ENCODE data around the gene ABLIM2. TPM values are rescaled to one million over a fixed set of nuclear protein-coding genes. Genes with fewer than 3 reads are reported as not detected.

ABLIM2 gene
- total RNA-seq, 1 experiment from 2014 or later = 1.0 TPM

DNA sequence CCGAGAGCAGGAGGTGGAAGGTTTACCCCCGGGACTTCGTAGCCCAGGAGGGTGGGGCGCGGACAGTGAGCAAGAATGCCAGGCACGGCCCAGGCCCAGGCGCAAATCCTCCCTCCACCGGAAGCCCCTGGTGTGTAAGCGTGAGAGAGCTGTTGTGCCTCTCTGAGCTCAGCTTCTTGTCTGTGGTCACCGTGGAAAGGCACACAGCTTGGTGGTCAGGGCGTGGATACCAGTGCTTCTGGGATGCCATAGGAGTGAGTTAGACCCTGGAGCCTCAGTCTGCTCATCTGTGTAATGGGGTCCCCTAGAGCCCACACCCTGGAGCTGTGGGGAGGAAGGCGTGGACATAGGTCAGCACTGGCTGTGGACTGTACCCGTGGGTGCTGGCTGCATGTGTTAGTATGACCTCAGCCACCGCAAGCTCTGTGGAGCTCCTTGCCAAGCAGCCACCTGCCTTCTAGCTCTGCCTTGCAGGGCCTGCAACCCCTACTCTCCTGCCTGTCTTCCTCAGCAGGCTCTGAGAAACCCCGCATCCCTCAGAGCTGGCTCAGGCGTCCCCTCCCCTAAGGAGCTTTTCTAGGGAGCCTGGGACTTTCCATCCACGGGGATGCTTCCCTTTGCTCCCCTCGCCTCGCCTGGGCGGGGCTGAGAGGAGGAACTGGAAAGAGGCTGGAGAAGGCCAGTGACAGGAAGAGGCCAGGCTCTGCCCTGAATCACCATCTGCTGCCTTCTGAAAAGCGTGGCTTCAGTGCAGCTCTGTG is 190.9 kb downstream of the ABLIM2 start:
- H3K9me3 Mint-ChIP-seq = no peaks in the 10 kb centered on the region; a peak in 1 of 5 replicates
- peaks cover 2% of the 10 kb centered on the region for H3K23me2 ChIP-seq (ENCODE audit: insufficient read length, low read depth, low read length, poor library complexity, severe bottlenecking)
- no peak overlapping the region for H2BK12ac ChIP-seq (ENCODE audit: insufficient read length, low read depth, low read length)
- H3K14ac ChIP-seq (ENCODE audit: insufficient read depth, low read length) = peak overlapping the region; percentile 71; the same call in 1 of the 2 replicates
- no peak overlapping the region for H2BK20ac ChIP-seq (ENCODE audit: low read depth, low read length, poor library complexity, severe bottlenecking)
- H2AK5ac ChIP-seq (ENCODE audit: insufficient read length, low read length) = no peak overlapping the region
- H2AFZ ChIP-seq (ENCODE audit: low read length) = no peak overlapping the region
- H3K56ac ChIP-seq (ENCODE audit: insufficient read length, low read depth, low read length) = no peak overlapping the region
- DNase-seq = no peak
- no peaks in the 10 kb centered on the region for H3K9me3 ChIP-seq (ENCODE audit: control insufficient read depth, low read depth, low read length)
- H3K4ac ChIP-seq (ENCODE audit: low read depth, low read length) = no peak overlapping the region
- TF ChIP-seq, protein P1, sequence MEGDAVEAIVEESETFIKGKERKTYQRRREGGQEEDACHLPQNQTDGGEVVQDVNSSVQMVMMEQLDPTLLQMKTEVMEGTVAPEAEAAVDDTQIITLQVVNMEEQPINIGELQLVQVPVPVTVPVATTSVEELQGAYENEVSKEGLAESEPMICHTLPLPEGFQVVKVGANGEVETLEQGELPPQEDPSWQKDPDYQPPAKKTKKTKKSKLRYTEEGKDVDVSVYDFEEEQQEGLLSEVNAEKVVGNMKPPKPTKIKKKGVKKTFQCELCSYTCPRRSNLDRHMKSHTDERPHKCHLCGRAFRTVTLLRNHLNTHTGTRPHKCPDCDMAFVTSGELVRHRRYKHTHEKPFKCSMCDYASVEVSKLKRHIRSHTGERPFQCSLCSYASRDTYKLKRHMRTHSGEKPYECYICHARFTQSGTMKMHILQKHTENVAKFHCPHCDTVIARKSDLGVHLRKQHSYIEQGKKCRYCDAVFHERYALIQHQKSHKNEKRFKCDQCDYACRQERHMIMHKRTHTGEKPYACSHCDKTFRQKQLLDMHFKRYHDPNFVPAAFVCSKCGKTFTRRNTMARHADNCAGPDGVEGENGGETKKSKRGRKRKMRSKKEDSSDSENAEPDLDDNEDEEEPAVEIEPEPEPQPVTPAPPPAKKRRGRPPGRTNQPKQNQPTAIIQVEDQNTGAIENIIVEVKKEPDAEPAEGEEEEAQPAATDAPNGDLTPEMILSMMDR (conservative IDR thresholded peaks at IDR 0.05) = no peak
- peaks cover 19 to 26% of the 10 kb centered on the region in 2 experiments for H3K4me1 Mint-ChIP-seq
- H2BK120ac ChIP-seq (ENCODE audit: low read depth, low read length, poor library complexity, severe bottlenecking) = no peak overlapping the region
- H3K27me3 Mint-ChIP-seq (ENCODE audit: low read depth) = no peaks in the 10 kb centered on the region; the same call in 1 of the 2 replicates
- H2BK5ac ChIP-seq (ENCODE audit: insufficient read length, low read length) = no peak overlapping the region
- H4K20me1 ChIP-seq (ENCODE audit: control insufficient read depth, insufficient read depth, insufficient read length) = peaks cover 2% of the 10 kb centered on the region
- no peaks in the 10 kb centered on the region; the same call in 1 of the 2 replicates for H3K4me1 ChIP-seq (ENCODE audit: insufficient read depth, low read length)
- H3K36me3 Mint-ChIP-seq (ENCODE audit: insufficient read depth in 1 of 3, low read depth in 3 of 3) = no peaks in the 10 kb centered on the region; a peak in 1 of 7 replicates
- no peaks in the 10 kb centered on the region for H3K79me1 ChIP-seq (ENCODE audit: insufficient read depth, low read depth, low read length, poor library complexity, severe bottlenecking)
- H4K5ac ChIP-seq (ENCODE audit: insufficient read length, low read depth, low read length) = no peak overlapping the region
- H3K27ac Mint-ChIP-seq = peak overlapping the region in 1 of 3 experiments; percentile 31; a peak in 1 of 7 replicates
- WGBS (ENCODE audit: extremely low coverage, insufficient read length, low lambda C conversion rate) = no CpG with 5 or more reads among the region's 21 CpGs
- H3K4me3 Mint-ChIP-seq = no peak overlapping the region
- H3K79me2 ChIP-seq (ENCODE audit: insufficient read depth, low read length) = no peaks in the 10 kb centered on the region
- no peak overlapping the region for H2BK15ac ChIP-seq (ENCODE audit: low read depth, low read length)
- H3K23ac ChIP-seq (ENCODE audit: insufficient read length, low read depth, low read length) = no peak overlapping the region
- H4K91ac ChIP-seq (ENCODE audit: insufficient read length, low read depth, low read length) = no peak overlapping the region
- H3K27ac ChIP-seq (ENCODE audit: insufficient read length, low read depth, low read length) = no peak overlapping the region
- no peak overlapping the region for H3K18ac ChIP-seq (ENCODE audit: insufficient read length, low read depth, low read length)
- no peak overlapping the region for H4K8ac ChIP-seq (replicated peaks; ENCODE audit: insufficient read length, low read depth, low read length)
- H3K9ac ChIP-seq (ENCODE audit: extremely low read depth, insufficient read length, low read length) = no peak overlapping the region
- H3K4me2 ChIP-seq (ENCODE audit: insufficient read depth, insufficient read length, low read length) = no peak overlapping the region
- H3K27me3 ChIP-seq (ENCODE audit: insufficient read depth, low read length) = no peaks in the 10 kb centered on the region
- H3T11ph ChIP-seq (ENCODE audit: low read length) = no peak overlapping the region
